Stimulated activated CD4-positive, alpha-beta T cell treated with anti-CD3 and anti-CD28 coated beads, Interleukin-4, amount 100 ng/mL, for 24 hours (primary cell): ENCODE measurements around the gene PAQR3.
A peak's percentile ranks its signal among the peaks of the same experiment; 100 is the strongest.

Experiments used
- DNase-seq: peaks from one replicate; pipeline ENCODE4 v3.0.0-alpha.2; 2020

The PAQR3 gene

GRCh38 chr4:78938868-78939666 lies at the start of gene PAQR3:
TSS of gene PAQR3 (minus strand) at chr4:78939438. CDS start at chr4:78939224, 214 bp downstream.
- peak; percentile 84 for DNase-seq

- DNase-seq, result no peak
Observed at GRCh38 chr4:78987683-78988082, 48.4 kb upstream of the PAQR3 start.

- no peak for DNase-seq
Observed at GRCh38 chr4:78984593-78984992, 45.4 kb upstream of the PAQR3 start.

GRCh38 chr4:78975865-78976264 lies 36.6 kb upstream of the PAQR3 start:
- no peak for DNase-seq

GRCh38 chr4:78971776-78972175 lies 32.5 kb upstream of the PAQR3 start:
- DNase-seq, result no peak

GRCh38 chr4:78971326-78971725 lies 32.1 kb upstream of the PAQR3 start:
- no peak for DNase-seq

GRCh38 chr4:78962597-78963115 lies 23.4 kb upstream of the PAQR3 start:
- DNase-seq, result no peak

GRCh38 chr4:78960926-78961325 lies 21.7 kb upstream of the PAQR3 start:
- DNase-seq, result no peak

GRCh38 chr4:78956975-78957374 lies 17.7 kb upstream of the PAQR3 start:
- DNase-seq, result no peak

GRCh38 chr4:78953769-78954666 lies 14.8 kb upstream of the PAQR3 start:
- no peak for DNase-seq

GRCh38 chr4:78953231-78953630 lies 14.0 kb upstream of the PAQR3 start:
- no peak for DNase-seq

- DNase-seq, result peak; percentile 35
Observed at GRCh38 chr4:78951862-78952472, 12.7 kb upstream of the PAQR3 start.

GRCh38 chr4:78949735-78950134 lies 10.5 kb upstream of the PAQR3 start:
- no peak for DNase-seq

GRCh38 chr4:78945651-78946179 lies 6.5 kb upstream of the PAQR3 start:
- no peak for DNase-seq

GRCh38 chr4:78944381-78944780 lies 5.1 kb upstream of the PAQR3 start:
- DNase-seq, result no peak

GRCh38 chr4:78940752-78941151 lies 1.5 kb upstream of the PAQR3 start:
- no peak for DNase-seq

- DNase-seq, result no peak
Observed at GRCh38 chr4:78939667-78940008, 400 bp upstream of the PAQR3 start.

- DNase-seq, result no peak
Observed at GRCh38 chr4:78938474-78938867, 767 bp downstream of the PAQR3 start.

- no peak for DNase-seq
Observed at GRCh38 chr4:78937837-78938236, 1.4 kb downstream of the PAQR3 start.

- no peak for DNase-seq
Observed at GRCh38 chr4:78936989-78937388, 2.2 kb downstream of the PAQR3 start.

- no peak for DNase-seq
Observed at GRCh38 chr4:78930016-78930629, 9.1 kb downstream of the PAQR3 start.

- DNase-seq, result no peak
Observed at GRCh38 chr4:78928835-78929234, 10.4 kb downstream of the PAQR3 start.

- no peak for DNase-seq
Observed at GRCh38 chr4:78926826-78927225, 12.4 kb downstream of the PAQR3 start.
